ENCODE measurements around the gene JAKMIP1. TPM values are rescaled to one million over a fixed set of nuclear protein-coding genes. Genes with fewer than 3 reads are reported as not detected.

The JAKMIP1 gene
- total RNA-seq, 1 donor from 2014 or later, result 0.54 TPM

DNA sequence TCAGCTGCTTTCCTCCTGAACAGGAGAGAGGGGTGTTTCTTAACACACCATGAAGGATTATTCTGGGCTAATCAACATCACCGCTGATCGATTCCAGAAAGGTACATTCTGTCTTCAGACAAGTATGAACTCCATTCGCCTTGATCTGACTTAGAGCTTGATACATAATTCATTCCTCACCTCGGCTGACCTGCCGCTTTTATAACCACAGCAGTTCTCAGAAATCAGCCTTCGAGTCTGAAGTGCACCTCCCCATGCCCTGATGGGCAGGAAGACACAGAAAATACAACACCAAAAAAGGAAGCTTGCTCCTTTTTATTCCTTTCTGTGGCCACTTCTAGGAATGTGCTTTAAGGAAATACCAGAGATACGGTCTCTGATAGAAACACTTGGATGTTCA lies 85.7 kb downstream of the JAKMIP1 start:
- Mint-ChIP-seq H3K27ac (ENCODE audit: unreplicated experiment) (no peak overlapping the region), H3K36me3 (ENCODE audit: low read depth) (no peaks in the 10 kb centered on the region), H3K4me1 (no peaks in the 10 kb centered on the region), H3K27me3 (ENCODE audit: low read depth) (peaks cover 26% of the 10 kb centered on the region), H3K4me3 (no peak overlapping the region), H3K9me3 (no peaks in the 10 kb centered on the region)
- DNase-seq (ENCODE audit: low read depth, low spot score), result no peak
- TF ChIP-seq, protein P1, sequence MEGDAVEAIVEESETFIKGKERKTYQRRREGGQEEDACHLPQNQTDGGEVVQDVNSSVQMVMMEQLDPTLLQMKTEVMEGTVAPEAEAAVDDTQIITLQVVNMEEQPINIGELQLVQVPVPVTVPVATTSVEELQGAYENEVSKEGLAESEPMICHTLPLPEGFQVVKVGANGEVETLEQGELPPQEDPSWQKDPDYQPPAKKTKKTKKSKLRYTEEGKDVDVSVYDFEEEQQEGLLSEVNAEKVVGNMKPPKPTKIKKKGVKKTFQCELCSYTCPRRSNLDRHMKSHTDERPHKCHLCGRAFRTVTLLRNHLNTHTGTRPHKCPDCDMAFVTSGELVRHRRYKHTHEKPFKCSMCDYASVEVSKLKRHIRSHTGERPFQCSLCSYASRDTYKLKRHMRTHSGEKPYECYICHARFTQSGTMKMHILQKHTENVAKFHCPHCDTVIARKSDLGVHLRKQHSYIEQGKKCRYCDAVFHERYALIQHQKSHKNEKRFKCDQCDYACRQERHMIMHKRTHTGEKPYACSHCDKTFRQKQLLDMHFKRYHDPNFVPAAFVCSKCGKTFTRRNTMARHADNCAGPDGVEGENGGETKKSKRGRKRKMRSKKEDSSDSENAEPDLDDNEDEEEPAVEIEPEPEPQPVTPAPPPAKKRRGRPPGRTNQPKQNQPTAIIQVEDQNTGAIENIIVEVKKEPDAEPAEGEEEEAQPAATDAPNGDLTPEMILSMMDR (conservative IDR thresholded peaks at IDR 0.05), result no peak

DNA sequence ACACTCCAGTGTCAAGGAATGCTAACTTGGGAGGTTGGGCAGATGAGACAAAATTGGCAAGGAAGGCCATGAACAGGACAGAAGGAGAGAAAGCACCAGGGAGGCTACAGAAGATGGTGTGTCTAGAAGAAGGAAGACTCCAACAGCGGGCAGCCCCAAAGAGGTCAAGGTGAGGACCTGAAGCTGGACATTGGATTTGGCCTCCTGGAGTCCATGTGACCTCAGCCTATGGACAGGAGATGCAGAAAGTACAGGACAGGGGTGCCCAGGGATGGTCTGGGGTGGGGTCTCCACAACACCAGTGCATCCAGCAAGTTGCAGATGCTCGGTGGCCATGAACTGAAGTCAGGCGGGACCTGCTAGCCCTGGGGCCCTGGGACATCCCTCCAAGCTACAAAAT lies 86.2 kb downstream of the JAKMIP1 start:
- Mint-ChIP-seq H3K36me3 (ENCODE audit: low read depth) (no peaks in the 10 kb centered on the region), H3K4me3 (no peak overlapping the region), H3K27ac (ENCODE audit: unreplicated experiment) (no peak overlapping the region), H3K9me3 (no peaks in the 10 kb centered on the region), H3K4me1 (no peaks in the 10 kb centered on the region), H3K27me3 (ENCODE audit: low read depth) (peaks cover 23% of the 10 kb centered on the region)
- DNase-seq (ENCODE audit: low read depth, low spot score), result no peak
- TF ChIP-seq, protein P1 (conservative IDR thresholded peaks at IDR 0.05), result no peak

DNA sequence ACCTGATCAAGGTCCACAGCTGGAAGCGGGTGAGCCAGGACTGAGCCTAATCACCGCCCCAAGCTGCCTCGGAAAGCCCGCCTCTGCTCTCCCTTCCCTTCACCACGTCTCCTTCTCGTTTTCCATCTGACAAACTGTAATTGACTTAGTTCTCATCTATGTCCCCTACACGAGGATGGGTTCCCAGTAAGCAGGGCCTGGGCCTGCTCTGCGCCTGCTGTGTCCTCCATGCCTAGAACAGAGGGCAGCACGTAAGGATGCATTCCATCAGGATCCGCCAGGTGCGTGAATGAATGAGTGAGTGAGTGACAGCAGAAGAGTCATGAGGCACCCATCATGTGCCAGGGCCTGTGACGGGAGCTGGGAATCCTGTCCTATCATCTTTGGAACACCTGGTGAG lies 86.7 kb downstream of the JAKMIP1 start:
- Mint-ChIP-seq H3K27me3 (ENCODE audit: low read depth) (peaks cover 23% of the 10 kb centered on the region), H3K4me1 (no peaks in the 10 kb centered on the region), H3K9me3 (no peaks in the 10 kb centered on the region), H3K27ac (ENCODE audit: unreplicated experiment) (no peak overlapping the region), H3K4me3 (no peak overlapping the region), H3K36me3 (ENCODE audit: low read depth) (no peaks in the 10 kb centered on the region)
- DNase-seq (ENCODE audit: low read depth, low spot score), result no peak
- TF ChIP-seq, protein P1 (conservative IDR thresholded peaks at IDR 0.05), result no peak

DNA sequence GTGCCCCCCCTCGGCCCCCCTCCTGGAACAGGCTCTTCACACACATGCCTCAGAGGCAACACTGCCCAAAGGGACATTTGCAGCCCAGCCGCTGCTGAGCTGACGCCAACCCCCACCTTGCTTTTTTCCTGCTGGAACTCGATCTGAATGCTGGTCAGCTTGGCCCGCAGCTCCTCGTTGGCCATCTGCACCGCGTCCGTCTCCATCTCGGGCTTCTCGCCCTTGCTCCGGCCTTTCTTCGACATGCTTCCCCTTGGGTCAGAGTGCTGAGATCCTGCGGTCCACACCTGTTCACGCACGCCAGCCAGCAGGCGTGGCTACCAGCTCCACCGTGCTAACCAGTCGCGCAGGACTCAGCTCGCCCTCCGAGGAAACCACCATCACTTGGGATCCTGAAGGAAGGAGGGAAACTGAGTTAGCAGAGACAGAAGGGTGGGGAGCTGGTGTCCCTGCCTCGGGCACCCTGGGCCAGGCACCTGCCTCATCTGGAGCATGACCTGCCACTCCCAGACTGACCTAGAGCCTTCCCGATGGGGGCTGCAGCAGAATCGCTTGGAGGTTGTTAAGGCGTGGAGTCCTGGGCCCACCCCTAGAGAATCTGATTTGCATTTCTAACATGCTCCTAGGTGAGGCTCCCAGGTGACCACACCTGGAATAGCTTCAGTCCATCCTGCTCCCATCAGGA lies 87.6 kb downstream of the JAKMIP1 start:
- Mint-ChIP-seq H3K27ac (ENCODE audit: unreplicated experiment) (no peak overlapping the region), H3K9me3 (no peaks in the 10 kb centered on the region), H3K36me3 (ENCODE audit: low read depth) (no peaks in the 10 kb centered on the region), H3K4me3 (no peak overlapping the region), H3K4me1 (no peaks in the 10 kb centered on the region), H3K27me3 (ENCODE audit: low read depth) (peaks cover 16% of the 10 kb centered on the region)
- TF ChIP-seq, protein P1 (conservative IDR thresholded peaks at IDR 0.05), result no peak
- DNase-seq (ENCODE audit: low read depth, low spot score), result no peak

DNA sequence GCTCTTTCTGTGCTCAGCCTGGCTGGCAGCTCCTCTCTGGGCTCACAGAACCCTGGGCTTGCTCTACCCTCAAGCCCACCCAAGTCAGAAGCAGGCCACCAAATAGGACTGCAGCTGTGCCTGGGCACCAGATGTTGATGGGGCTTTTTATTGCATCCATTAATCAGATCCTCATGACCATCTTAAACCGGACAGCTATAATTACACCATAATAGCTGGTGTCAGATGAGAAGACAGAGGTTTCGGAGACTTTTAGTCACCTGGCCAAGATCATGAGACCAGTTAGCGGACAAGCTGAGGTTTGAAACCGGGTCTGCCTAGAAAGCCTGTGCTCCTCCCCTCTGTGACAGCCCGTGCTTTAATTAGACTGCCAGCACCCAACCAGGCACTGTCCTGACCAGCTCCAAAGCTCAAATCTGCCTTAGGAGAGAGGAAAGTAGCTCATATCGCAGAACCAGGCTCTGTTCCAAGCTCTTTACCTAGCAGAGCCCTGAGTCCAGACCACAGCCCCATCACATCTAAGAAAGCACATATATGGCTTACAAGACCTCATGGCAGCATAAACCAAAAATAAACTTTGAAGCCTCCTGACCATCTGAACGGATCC lies 88.9 kb downstream of the JAKMIP1 start:
- Mint-ChIP-seq H3K27me3 (ENCODE audit: low read depth) (peaks cover 7% of the 10 kb centered on the region), H3K4me3 (no peak overlapping the region), H3K4me1 (peaks cover 5% of the 10 kb centered on the region), H3K36me3 (ENCODE audit: low read depth) (no peaks in the 10 kb centered on the region), H3K27ac (ENCODE audit: unreplicated experiment) (no peak overlapping the region), H3K9me3 (no peaks in the 10 kb centered on the region)
- DNase-seq (ENCODE audit: low read depth, low spot score), result no peak
- TF ChIP-seq, protein P1 (conservative IDR thresholded peaks at IDR 0.05), result no peak
